HK-2 (cell line): ENCODE measurements around the gene HYAL2.
A peak's percentile ranks its signal among the peaks of the same experiment; 100 is the strongest.

ENCODE experiments used
- DNase-seq: peaks from one replicate; pipeline ENCODE4 v3.0.0-alpha.2; 2018; ENCODE audit not compliant: unreplicated experiment

Gene HYAL2, protein sequence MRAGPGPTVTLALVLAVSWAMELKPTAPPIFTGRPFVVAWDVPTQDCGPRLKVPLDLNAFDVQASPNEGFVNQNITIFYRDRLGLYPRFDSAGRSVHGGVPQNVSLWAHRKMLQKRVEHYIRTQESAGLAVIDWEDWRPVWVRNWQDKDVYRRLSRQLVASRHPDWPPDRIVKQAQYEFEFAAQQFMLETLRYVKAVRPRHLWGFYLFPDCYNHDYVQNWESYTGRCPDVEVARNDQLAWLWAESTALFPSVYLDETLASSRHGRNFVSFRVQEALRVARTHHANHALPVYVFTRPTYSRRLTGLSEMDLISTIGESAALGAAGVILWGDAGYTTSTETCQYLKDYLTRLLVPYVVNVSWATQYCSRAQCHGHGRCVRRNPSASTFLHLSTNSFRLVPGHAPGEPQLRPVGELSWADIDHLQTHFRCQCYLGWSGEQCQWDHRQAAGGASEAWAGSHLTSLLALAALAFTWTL

DNA sequence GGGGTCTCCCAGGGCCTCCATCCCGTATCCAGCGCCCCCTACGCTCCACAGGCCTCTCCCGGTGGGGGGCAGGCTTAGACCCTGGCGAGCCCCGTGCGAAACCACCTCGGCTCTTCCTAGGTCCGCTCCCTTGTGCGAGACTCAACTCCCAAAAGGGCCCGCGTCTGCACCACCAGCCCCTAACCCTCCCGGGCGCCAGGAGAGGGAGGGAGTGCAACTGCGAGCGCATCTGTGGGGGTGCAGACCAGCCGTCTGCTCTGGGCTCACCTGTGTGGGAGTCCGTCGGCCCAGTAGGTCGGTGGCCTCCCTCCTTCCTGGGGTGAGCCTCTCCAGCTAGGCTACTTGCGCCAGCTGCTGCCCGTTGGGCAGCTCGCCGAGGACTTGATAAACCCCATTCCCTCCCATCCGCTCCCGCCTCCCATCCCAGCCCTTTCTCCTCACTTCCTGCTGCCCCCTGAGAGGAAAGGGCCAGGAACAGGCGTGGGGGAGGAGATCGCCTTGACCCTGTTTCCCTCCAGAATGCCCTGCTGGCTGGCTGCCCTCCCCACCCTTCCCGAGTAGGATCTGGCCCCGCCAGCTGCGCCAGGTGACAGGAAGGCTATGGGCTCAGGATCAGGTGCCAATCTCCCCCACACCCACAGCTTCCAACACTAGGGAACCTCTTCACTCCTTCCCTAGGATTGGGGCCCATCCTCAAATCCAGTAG lies at the start of gene HYAL2:
Gene HYAL2, minus strand, starts transcription at position 360 of the 706 bp plus-strand sequence. CDS start 2,256 bp downstream, outside the sequence.
- no peak for DNase-seq

DNA sequence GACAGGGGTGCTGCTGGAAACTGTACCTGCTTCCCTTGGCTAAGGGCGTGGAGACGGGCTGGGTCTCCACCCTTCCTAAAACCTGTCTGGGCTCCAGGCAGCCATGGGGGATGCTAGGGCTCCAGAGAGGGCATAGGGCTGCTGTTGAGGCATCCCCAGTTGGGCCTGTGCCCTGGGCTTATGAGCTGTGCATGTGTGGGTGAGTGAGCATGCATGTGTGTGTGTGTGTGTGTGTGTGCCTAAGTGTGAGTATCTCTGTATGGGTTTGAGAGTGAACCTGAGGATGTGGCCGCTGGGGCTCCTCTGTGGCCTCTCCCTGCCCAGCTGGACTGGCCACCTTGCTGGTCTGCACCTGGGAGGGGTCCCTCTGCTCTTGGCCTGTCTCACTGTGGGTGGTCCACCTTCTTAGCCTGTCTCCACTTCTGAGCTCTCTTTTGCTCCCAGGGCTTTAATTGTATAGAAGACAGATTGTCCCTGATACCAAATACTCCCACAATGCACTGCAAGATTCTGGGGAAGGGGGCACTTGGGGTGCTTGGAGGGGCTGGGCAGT lies 48.7 kb upstream of the HYAL2 start:
- DNase-seq = no peak

DNA sequence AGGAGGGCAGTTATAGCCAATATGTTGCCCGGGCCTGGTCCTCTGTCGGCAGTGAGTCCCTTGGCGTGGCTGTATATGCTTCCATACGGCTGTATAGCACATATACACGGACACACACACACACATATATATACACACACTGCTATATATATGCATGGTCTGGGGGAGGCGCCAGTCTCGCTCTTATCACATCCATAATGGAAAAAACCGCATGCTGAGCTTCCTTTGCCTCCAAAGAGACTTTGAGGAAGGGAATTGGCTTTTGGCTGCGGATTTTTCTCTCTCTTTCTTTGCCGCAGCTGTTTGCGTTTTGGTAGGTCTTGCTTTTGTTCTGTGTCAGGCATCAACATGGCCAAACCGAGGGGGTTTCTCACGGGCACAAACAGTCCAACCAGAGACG lies 48.0 kb upstream of the HYAL2 start:
- DNase-seq = no peak

DNA sequence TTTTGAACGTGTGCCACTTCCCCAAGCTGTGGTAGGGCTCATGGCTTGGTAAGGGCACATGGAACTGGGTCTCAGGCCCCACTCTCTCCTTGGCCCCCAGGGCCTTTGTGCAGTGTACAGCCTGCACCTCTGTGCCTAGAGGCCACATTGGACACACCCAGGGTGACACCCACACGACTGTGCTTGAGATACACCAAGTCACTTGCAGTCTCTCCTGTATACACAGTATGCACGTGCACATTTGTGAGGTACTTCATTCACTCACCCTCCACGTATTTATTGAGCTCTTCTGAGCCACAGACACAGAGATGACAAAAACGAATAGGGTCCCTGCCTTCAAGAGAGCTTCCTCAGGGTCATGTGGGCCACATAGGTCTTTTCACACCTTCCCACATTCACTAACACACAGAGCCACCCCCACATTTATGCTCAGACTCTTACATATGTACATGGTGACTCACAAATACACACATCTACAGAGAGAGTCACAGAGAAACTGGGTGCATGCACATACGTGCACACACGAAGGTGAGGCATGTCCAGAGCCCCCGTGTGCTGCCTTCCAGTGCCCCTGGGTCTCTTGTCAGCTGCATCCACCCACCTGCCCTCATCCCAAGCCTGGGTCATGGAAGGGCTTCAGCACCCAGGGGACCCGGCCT lies 46.6 kb upstream of the HYAL2 start:
- DNase-seq = no peak

DNA sequence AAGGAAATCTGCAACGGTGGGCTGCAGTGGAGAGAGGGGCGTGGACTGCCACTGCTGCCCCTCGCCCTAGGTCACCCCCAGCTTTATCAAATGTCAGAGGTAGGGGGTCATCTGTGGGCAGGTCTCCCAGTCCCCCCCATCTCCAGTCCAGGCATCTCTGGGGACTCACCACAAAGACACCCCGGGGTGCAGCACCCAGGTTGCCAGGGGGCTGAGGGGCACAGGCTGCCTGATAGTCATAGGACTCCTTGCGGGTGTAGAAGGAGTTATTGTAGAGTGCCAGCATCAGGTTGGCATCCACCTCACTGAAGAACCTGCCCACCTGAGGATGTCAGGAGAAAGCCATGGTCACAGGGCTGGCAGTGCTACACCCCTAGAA lies 43.3 kb upstream of the HYAL2 start:
- no peak for DNase-seq

DNA sequence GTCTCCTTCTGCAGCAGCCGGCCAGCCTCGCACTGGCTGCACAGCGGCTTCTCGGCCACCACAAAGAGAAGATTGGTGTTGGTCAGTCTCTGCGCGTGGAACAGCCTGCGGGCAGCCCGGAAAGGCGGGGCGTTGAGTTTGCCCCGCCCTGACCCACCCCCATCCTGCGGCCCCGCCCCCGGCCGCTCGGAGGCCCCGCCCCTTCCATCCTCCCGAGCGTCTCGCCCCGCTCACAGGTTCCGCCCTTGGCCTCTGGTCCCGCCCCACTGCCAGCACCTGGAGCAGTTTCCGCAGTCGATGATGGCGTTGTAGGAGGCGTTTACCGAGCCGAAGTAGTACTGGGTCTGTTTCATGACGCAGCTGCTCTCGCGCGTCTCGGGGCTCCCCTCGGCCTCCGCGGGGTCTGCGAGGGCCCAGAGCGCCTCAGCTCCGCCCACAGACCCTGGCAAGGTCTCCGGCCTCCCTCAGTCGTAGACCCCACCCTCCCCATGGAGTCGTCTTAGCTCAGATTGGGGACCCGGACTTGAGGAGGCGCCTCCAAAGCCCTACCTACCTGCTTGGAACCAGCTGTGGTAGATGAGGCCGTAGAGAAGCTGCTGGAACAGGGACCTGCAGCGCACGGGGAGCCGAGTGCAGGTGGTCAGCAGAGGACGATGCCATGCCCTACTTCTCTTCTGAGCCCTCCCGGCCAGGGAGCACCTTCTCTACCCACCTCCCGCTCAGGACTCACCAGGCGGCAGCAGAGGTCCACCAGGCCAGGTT lies 42.7 kb upstream of the HYAL2 start:
- peak; percentile 63 for DNase-seq

DNA sequence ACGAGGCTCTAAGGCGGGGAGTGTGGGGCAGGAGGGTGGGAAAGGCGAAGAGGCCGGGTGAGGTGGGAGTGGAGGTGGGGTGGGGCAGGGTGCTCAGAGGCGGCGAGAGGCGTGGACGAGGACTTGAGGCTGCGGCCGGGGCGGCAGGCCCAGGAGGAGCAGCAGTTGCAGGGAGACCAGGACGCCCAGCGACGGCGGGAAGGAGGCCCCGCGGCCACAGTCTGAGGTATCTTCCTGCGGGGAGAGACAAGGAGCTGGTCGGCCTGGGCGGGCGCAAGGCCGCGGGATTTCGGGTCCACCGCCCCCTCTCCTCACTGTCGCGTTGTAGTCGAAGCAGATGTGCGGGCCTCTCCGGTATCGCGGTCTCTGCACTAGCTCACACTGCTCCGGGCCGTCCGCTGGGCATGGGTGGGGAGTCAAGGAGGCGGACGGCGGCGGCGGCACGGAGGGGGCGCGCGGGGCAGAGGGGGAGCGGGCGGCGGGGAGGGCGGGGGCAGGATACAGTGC lies 42.1 kb upstream of the HYAL2 start:
- no peak for DNase-seq

DNA sequence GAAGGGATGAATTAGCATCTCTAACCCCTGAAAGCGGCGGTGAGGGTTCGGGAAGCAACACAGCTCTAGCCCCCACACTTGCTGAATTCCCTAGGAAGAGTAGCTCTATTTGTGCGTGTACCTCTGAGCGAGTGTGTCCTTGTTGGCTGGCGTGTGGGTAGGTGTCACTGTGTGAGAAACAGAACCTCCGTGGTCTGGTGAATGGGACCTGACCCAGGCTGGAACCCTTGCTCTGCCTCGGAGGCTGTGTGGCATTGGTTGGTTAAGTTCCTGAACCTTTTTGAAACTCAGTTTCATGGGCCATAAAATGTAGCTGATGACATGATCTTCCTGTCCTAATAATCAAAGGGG lies 37.2 kb upstream of the HYAL2 start:
- DNase-seq = no peak

DNA sequence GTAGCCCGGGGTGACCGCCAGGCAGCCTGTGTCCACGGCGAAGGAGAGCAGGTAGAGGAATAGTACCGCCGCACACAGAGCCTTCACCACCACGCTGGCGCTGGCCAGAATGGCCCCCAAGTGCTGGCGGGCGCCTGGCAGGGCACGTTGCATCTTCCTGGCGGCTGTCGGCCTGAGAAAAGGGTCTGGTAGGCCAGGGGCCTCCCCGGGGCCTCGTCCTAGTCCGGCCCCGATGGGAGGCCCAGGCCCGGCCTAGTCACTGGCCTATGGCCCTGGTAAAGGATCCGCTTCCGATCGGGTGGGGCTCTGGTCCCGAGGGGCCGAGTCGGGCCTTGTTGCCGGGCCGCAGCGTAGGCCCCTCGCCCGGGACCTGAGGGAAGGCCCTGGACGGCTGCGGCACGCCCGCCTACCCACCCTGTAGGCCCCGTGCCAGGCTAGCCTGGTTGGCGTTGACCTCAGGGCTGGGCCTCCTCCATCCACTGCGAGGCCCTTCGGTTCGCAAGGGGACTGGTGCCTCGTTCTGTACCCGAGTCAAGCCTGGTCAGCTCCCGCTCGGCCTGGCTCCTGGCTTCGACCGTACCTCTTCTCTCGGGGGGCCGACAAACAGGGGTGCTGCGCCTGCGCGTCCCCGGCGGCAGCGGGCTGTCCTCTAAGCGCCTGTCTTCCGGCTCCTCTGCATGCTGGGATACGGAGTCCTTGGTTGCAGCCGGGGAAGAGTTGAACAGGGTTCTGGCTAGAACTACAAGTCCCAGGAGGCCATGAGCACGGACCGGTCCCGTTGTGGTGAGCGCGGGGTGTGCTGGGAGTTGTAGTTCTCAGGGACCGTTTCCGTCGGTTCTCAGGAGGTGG lies 36.6 kb upstream of the HYAL2 start, which contains the start of gene TMEM115:
Gene TMEM115, minus strand, starts transcription at position 611 of the 849 bp plus-strand sequence. Its CDS starts 458 bp downstream, at position 153.
- DNase-seq = peak; percentile 92

DNA sequence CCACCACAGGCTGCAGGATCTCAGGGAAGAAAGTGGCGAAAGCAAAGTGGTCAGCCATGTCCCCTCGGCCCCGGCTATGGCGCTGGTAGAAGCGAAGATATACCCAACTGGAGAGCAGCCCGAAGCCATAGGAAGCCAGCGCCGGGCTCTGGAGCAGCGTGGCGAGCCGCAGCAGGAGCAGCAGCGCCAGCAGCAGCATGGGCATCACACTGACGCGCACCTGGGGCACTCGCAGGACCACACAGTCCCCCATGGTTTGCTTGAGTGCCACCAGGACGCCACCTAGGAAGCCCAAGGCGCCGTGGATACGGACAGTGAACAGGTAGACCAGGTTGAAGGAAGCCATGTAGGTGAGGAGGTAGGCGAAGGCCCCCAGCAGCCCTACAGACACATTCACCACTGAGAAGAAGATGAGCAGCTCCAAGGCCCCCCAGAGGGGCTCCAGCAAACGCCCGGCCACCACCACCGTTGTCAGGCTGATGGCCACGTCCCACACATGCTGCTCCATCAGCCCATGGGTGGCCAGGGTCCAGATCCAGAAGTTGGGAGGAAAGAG lies 35.9 kb upstream of the HYAL2 start:
- DNase-seq = no peak

DNA sequence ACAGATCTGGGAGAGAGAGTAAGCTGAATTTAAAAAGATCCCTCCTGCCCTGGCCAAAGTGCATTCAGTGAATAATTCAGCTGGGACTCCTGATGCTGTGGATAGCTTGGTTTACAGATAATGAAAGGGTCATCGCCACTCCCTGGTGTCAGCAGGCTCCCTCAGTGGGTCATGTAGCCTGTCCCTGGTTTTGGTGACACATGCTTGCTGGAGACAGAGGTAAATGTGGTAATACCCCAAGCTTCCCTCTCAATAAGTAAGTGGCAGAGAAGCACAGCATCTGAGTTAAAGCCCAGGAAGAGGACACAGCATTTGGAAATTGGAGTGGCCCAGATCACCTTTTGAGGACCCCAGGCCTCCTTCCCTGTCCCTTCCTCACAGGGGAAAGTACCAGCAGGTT lies 34.9 kb upstream of the HYAL2 start:
- DNase-seq = no peak

DNA sequence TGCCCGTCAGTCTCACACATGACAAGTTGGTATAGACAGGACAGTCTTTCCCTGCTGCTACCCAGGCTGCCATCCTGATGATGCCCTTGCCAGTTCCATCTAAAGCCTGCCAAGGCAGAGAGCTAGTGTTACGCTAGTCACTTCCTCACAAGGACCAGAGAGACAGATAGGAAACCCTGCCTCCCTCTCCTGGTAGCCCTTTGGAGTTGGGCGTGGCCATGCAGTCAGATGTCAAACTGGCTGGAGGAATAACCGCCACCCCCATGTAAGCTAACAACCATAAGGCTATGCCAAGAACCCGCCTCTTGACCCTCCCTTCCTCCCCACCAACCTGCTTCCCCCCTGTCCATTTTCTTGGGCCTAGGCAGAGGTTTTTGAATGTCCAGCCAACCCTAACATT lies 34.0 kb upstream of the HYAL2 start:
- DNase-seq = no peak

DNA sequence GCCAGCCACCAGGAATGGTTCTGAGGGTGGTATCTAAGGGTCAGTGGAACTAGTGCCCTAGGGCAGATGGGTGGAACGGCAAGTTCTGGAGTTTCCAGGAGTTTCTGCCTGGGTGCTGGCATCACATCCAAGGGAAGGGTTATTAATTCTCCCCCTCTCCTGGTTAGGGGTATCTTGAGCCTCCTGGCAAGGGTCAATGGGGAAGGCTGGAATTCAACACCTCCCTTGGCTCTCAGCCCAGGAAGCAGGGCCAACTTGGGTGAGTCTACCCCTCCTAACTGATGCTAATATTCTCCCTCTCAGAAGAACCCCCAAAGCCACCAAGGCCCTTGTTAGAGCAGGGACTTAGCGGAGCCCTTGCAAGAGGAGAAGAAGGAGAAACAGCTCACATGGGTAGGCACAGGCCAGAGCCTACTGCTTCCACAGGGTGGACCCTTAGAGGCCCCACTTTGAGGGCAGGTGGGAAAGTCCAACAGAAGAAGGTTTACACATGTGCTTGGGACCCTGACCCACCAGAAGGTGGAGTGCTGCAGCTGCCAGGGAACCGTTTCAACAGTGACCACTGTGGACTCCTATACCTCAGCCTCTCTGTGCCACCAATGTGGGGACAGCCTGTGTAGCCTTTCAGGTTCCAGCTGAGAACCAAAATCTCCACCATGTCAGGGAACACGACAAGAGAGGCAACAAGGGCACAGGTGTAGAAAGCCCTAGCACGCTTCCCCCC lies 33.4 kb upstream of the HYAL2 start:
- no peak for DNase-seq

DNA sequence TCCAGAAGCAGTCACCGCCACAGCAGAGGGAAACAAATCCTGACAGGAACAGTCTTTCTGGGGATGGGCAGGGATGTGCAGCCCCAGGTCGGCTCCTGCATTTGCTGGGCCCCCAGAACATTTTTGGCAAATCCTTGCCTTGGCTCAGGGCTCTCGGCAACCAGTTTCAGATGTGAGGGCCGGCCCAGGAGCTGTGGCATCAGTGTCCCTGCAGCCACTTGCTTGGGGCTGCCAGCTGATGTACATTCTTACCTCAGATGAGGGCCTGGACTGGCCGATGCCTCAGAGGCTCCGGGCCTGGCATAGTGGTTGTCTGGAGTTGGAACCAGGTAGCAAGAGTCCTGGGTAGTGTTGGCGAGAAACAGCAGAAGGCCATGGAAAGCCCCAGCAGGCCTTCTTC lies 32.3 kb upstream of the HYAL2 start:
- no peak for DNase-seq

DNA sequence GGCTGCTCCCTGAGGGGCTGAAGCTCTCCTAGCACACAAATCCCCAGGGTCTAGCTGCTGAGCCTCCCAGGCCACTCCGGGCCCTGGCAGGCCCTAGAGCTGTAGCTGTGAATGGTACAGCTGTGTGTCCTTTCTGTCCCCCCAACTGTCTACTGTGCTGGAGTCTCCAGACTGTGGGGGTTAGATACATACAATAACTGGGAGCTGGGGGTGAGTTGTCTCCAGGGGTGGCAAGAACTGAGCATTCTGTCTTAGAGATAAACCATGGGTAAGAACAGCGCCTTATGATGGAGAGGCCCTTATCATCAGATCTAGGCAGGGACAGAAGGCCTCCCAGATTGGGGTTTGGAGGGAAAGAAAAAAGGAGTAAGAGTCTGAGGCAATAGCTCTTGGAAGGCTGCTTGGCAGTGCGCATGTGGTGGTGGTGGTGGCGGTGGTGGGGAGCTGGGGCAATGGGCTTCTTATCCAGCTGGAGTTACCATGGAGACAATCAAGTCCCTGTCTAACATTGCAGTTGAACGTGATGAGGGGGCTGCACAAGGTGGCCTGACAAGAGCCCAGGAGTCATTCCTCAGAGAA lies 31.7 kb upstream of the HYAL2 start:
- no peak for DNase-seq

DNA sequence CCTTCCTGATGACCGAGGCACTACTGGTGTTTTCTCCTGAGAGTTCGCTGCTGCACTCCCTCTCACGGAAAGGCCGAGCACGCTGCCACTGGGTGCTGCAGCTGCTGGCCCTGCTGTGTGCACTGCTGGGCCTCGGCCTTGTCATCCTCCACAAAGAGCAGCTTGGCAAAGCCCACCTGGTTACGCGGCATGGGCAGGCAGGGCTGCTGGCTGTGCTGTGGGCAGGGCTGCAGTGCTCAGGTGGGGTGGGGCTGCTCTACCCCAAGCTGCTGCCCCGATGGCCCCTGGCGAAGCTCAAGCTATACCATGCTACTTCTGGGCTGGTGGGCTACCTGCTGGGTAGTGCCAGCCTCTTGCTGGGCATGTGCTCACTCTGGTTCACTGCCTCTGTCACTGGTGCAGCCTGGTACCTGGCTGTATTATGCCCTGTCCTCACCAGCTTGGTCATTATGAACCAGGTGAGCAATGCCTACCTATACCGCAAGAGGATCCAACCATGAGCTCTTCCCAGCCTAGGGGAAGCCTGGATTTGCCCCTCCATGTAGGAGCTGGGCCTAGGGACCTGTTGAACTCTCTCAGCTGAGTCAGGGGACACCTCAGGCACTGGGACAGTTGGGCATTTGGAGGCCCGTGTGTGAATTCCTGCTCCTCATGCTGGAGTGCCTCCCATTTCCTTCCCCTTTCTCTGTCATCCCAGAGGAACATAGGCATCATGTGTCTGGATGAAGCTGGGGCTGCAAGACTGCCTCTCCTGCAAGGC lies 30.9 kb upstream of the HYAL2 start:
- no peak for DNase-seq

DNA sequence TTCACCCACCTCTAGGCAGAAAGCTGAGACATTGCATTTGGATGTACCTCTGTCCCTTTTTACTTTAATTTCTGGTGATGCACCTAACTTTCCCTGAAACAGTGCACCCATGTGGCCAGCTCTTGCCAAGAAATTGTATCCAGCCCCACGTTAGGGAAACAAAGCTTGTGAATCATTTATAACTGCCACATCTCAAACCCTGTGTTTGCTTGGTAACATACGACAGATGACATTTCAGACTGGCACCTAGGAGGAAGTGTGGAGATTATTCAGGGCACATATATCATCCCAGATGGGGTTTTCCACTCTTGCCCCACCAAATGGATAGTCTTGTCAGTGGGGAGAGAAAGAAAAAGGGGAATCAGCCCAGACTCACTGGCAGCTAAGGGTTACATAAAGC lies 30.2 kb upstream of the HYAL2 start:
- no peak for DNase-seq

DNA sequence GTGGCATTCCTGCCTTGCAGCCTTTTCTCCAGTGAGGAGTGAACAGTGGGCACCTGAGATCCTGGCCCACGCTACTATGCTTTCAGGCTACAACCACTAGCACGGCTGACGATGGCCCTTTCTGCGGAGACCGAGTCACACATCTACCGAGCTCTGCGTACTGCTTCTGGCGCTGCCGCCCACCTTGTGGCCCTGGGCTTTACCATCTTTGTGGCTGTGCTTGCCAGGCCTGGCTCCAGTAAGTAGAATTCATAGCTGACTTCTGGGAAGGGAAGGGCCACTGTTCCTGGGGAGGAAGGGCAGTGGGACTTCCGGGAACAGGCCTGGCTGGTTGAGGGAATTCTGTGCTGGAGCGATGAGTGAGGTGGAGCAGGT lies 28.8 kb upstream of the HYAL2 start:
- no peak for DNase-seq
